Brain microvascular endothelial cell (primary cell): Measurements from ENCODE around the gene OSBPL2.

Experiments
- DNase-seq: peaks from one replicate; pipeline ENCODE4 v3.0.0-alpha.2; 2020
- H3K27ac ChIP-seq: fragments of 250-450 bp; sonication (Bioruptor Pico); 2 replicates; pipeline ENCODE4 v1.5.1; 2020; ENCODE audit warnings: mild to moderate bottlenecking, moderate library complexity
- H3K27me3 ChIP-seq: fragments of 250-450 bp; sonication (Bioruptor Pico); replicated peaks from 2 replicates; pipeline ENCODE4 v1.5.1; 2020; ENCODE audit warnings: mild to moderate bottlenecking
- H3K36me3 ChIP-seq: fragments of 250-450 bp; sonication (Bioruptor Pico); replicated peaks from 2 replicates; pipeline ENCODE4 v1.5.1; 2020; ENCODE audit warnings: mild to moderate bottlenecking
- H3K4me3 ChIP-seq: 2 replicates; pipeline ENCODE4 v1.5.1; 2011; ENCODE audit warnings: low read depth, mild to moderate bottlenecking, control low read depth, low read length, moderate library complexity
- in situ Hi-C: cut with HindIII; loops from 2 replicates; pipeline ENCODE4 v1.10.0; 2017; ENCODE audit warnings: low sequenced_read_pairs, low pct_ligation_motif_present
- TF ChIP-seq, protein P1 (sequence below): IDR thresholded peaks from 2 replicates; pipeline ENCODE4 v1.5.1; 2011; ENCODE audit warnings: low read depth, mild to moderate bottlenecking, moderate library complexity, low read length, control low read depth, inconsistent platforms; ENCODE audit errors: missing control alignments

Gene OSBPL2

GRCh38 chr20:62329389-62330377 is 91.4 kb downstream of the OSBPL2 start:
- no peaks in the 10 kb centered on the region for H3K27me3 ChIP-seq
- H3K36me3 ChIP-seq, result peaks cover 74% of the 10 kb centered on the region
- H3K27ac ChIP-seq, result no peak overlapping the region
- DNase-seq, result no peak
- TF ChIP-seq, protein P1, sequence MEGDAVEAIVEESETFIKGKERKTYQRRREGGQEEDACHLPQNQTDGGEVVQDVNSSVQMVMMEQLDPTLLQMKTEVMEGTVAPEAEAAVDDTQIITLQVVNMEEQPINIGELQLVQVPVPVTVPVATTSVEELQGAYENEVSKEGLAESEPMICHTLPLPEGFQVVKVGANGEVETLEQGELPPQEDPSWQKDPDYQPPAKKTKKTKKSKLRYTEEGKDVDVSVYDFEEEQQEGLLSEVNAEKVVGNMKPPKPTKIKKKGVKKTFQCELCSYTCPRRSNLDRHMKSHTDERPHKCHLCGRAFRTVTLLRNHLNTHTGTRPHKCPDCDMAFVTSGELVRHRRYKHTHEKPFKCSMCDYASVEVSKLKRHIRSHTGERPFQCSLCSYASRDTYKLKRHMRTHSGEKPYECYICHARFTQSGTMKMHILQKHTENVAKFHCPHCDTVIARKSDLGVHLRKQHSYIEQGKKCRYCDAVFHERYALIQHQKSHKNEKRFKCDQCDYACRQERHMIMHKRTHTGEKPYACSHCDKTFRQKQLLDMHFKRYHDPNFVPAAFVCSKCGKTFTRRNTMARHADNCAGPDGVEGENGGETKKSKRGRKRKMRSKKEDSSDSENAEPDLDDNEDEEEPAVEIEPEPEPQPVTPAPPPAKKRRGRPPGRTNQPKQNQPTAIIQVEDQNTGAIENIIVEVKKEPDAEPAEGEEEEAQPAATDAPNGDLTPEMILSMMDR, result no peak
- in situ Hi-C loops, result no loop called here
- no peak overlapping the region for H3K4me3 ChIP-seq

GRCh38 chr20:62330576-62331317 is 92.4 kb downstream of the OSBPL2 start:
- no peak for DNase-seq
- Histone ChIP-seq H3K27me3 (no peaks in the 10 kb centered on the region), H3K27ac (no peak overlapping the region), H3K4me3 (no peak overlapping the region), H3K36me3 (peaks cover 74% of the 10 kb centered on the region)
- TF ChIP-seq, protein P1, result no peak
- in situ Hi-C loops, result no loop called here

GRCh38 chr20:62331347-62331746 is 93.0 kb downstream of the OSBPL2 start:
- H3K36me3 ChIP-seq, result peaks cover 72% of the 10 kb centered on the region
- in situ Hi-C loops, result no loop called here

DNA sequence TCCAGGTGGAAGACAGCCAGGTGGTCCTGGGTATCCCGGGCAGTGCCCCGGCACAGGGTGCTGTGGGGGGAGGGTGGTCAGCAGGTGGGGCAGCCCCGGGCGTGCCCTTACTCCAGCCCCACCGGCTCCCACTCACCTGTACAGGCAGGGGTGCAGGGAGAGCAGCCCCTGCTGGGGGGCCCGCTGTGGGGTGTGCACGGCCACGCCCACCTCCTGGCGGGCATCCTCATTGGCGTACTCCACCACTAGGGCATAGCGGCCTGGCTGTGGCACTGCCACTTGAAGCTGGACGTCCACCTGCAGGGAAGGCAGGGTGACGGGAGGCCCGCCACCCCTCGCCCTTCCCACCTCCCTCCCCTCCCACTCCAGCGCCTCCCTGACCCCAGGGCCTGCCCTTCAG is 94.1 kb downstream of the OSBPL2 start:
- no peak for DNase-seq
- Histone ChIP-seq H3K4me3 (no peak overlapping the region), H3K36me3 (peaks cover 66% of the 10 kb centered on the region), H3K27me3 (no peaks in the 10 kb centered on the region), H3K27ac (no peak overlapping the region)
- in situ Hi-C loops, result no loop called here
- TF ChIP-seq, protein P1, result no peak

More at GRCh38 chr20:62331347-62331746, 93.0 kb downstream of the OSBPL2 start:
- Histone ChIP-seq H3K27me3 (no peaks in the 10 kb centered on the region), H3K27ac (no peak overlapping the region), H3K4me3 (no peak overlapping the region)
- DNase-seq, result no peak
- TF ChIP-seq, protein P1, result no peak

GRCh38 chr20:62332989-62333819 is 94.9 kb downstream of the OSBPL2 start:
- H3K27ac ChIP-seq, result no peak overlapping the region
- in situ Hi-C loops, result no loop called here
- peaks cover 66% of the 10 kb centered on the region for H3K36me3 ChIP-seq
- TF ChIP-seq, protein P1, result no peak
- no peak for DNase-seq
- no peaks in the 10 kb centered on the region for H3K27me3 ChIP-seq
- no peak overlapping the region for H3K4me3 ChIP-seq
